Osteocyte (in vitro differentiated cells): ENCODE measurements around the gene ENAH. TPM values are rescaled to one million over a fixed set of nuclear protein-coding genes. Genes with fewer than 3 reads are reported as not detected.

Source experiments
- DNase-seq: peaks from one replicate; pipeline ENCODE4 v3.0.0; 2021; ENCODE audit warnings: mixed read lengths; ENCODE audit not compliant: unreplicated experiment; ENCODE audit errors: extremely low spot score
- H3K27ac Mint-ChIP-seq: one replicate; pipeline ENCODE4 v1.8.0; 2021; ENCODE audit warnings: mild to moderate bottlenecking, mixed read lengths; ENCODE audit not compliant: unreplicated experiment
- H3K27me3 Mint-ChIP-seq: one replicate; pipeline ENCODE4 v1.8.0; 2021; ENCODE audit warnings: mixed read lengths; ENCODE audit not compliant: unreplicated experiment
- H3K36me3 Mint-ChIP-seq: one replicate; pipeline ENCODE4 v1.8.0; 2021; ENCODE audit warnings: mixed read lengths; ENCODE audit not compliant: unreplicated experiment
- H3K4me1 Mint-ChIP-seq: one replicate; pipeline ENCODE4 v1.8.0; 2021; ENCODE audit warnings: mixed read lengths; ENCODE audit not compliant: unreplicated experiment
- H3K4me3 Mint-ChIP-seq: one replicate; pipeline ENCODE4 v1.8.0; 2021; ENCODE audit warnings: mild to moderate bottlenecking, moderate library complexity, mixed read lengths; ENCODE audit not compliant: unreplicated experiment
- H3K9me3 Mint-ChIP-seq: one replicate; pipeline ENCODE4 v1.8.0; 2021; ENCODE audit warnings: mixed read lengths; ENCODE audit not compliant: unreplicated experiment
- CTCF ChIP-seq: fragments of 200-600 bp; sonication (generic); IDR thresholded peaks from 2 replicates; pipeline ENCODE4 v1.5.0; 2021; ENCODE audit warnings: antibody characterized with exemption, mild to moderate bottlenecking, moderate library complexity
- total RNA-seq: library from RNA; stranded (reverse); gene quantifications from 2 replicates; pipeline ENCODE4 v1.2.1, GENCODE V29; 2021

Gene ENAH
- total RNA-seq, 1 donor from 2014 or later = 232 TPM

- Mint-ChIP-seq H3K4me3 (no peak overlapping the region), H3K27ac (no peak overlapping the region), H3K9me3 (no peaks in the 10 kb centered on the region), H3K4me1 (peaks cover 14% of the 10 kb centered on the region), H3K36me3 (no peaks in the 10 kb centered on the region), H3K27me3 (no peaks in the 10 kb centered on the region)
- TF ChIP-seq CTCF = no peak
- DNase-seq = peak; percentile 54
These were observed 172.8 kb downstream of the ENAH start for GRCh38 chr1:225479996-225480720.

- Mint-ChIP-seq H3K9me3 (no peaks in the 10 kb centered on the region), H3K27ac (no peak overlapping the region), H3K4me3 (no peak overlapping the region), H3K27me3 (no peaks in the 10 kb centered on the region), H3K4me1 (peaks cover 18% of the 10 kb centered on the region), H3K36me3 (no peaks in the 10 kb centered on the region)
- peak; percentile 42 for DNase-seq
- no peak for TF ChIP-seq CTCF
These were observed 173.6 kb downstream of the ENAH start for GRCh38 chr1:225479341-225479740.

GRCh38 chr1:225477296-225477911 lies 175.5 kb downstream of the ENAH start:
- H3K36me3 Mint-ChIP-seq = no peaks in the 10 kb centered on the region
- peaks cover 12% of the 10 kb centered on the region for H3K4me1 Mint-ChIP-seq
- no peaks in the 10 kb centered on the region for H3K27me3 Mint-ChIP-seq
- H3K27ac Mint-ChIP-seq = no peak overlapping the region
- H3K9me3 Mint-ChIP-seq = no peaks in the 10 kb centered on the region
- peak; percentile 38 for DNase-seq
- no peak for TF ChIP-seq CTCF
- no peak overlapping the region for H3K4me3 Mint-ChIP-seq

- Mint-ChIP-seq H3K27me3 (no peaks in the 10 kb centered on the region), H3K4me1 (peaks cover 4% of the 10 kb centered on the region), H3K27ac (no peak overlapping the region), H3K4me3 (no peak overlapping the region), H3K9me3 (no peaks in the 10 kb centered on the region), H3K36me3 (no peaks in the 10 kb centered on the region)
- peak; percentile 60 for DNase-seq
- TF ChIP-seq CTCF = no peak
These were observed 176.4 kb downstream of the ENAH start for GRCh38 chr1:225476538-225476988.

- Mint-ChIP-seq H3K4me3 (no peak overlapping the region), H3K27ac (no peak overlapping the region), H3K9me3 (no peaks in the 10 kb centered on the region), H3K27me3 (no peaks in the 10 kb centered on the region), H3K36me3 (no peaks in the 10 kb centered on the region), H3K4me1 (peaks cover 4% of the 10 kb centered on the region)
- no peak for TF ChIP-seq CTCF
- DNase-seq = peak; percentile 53
These were observed 176.8 kb downstream of the ENAH start for GRCh38 chr1:225476100-225476511.
